Measurements from ENCODE around the gene SDHA.
"Not testable (repeated sequence)": the region's sequence is repeated elsewhere in the genome, so short reads cannot be mapped to it uniquely, and the experiment has no call there.

The SDHA gene

GRCh38 chr5:217494-218456, at the start of gene SDHA, which contains the start of gene CCDC127:
TSS of gene SDHA (plus strand) at chr5:218320. CDS start at chr5:218356, 36 bp downstream.
TSS of gene CCDC127 (minus strand) at chr5:218153. CDS start at chr5:216849, 1,304 bp downstream.
- peak within 1 kb of the TSS; percentile 51 for H3K27ac ChIP-seq (ENCODE audit: low read length)
- not testable (repeated sequence) for H3K9me3 ChIP-seq (ENCODE audit: control insufficient read depth in 1 of 2, low read length in 2 of 2); H3K36me3 ChIP-seq (ENCODE audit: control insufficient read depth in 1 of 2, insufficient read depth in 2 of 2, low read length in 2 of 2); H3K27me3 ChIP-seq (ENCODE audit: low read depth, low read length)
- peak within 1 kb of the TSS; percentile 81 to 96 for H3K4me3 ChIP-seq (ENCODE audit: low read depth in 1 of 2, low read length in 2 of 2)
- peaks cover 0 to 25% of the 10 kb centered on the region in 2 donors for H3K4me1 ChIP-seq (ENCODE audit: control insufficient read depth in 1 of 2, insufficient read depth in 2 of 2, low read length in 2 of 2)

GRCh38 chr5:169071-169727, 48.9 kb upstream of the SDHA start:
- no peaks in the 10 kb centered on the region for H3K36me3 ChIP-seq (ENCODE audit: control insufficient read depth in 1 of 2, insufficient read depth in 2 of 2, low read length in 2 of 2)
- no peaks in the 10 kb centered on the region for H3K27me3 ChIP-seq (ENCODE audit: low read depth, low read length)
- no peak overlapping the region for H3K4me3 ChIP-seq (ENCODE audit: low read depth in 1 of 2, low read length in 2 of 2)
- no peak overlapping the region for H3K27ac ChIP-seq (ENCODE audit: low read length)
- H3K9me3 ChIP-seq (ENCODE audit: control insufficient read depth in 1 of 2, low read length in 2 of 2) = no peaks in the 10 kb centered on the region
- H3K4me1 ChIP-seq (ENCODE audit: control insufficient read depth in 1 of 2, insufficient read depth in 2 of 2, low read length in 2 of 2) = peaks cover 0 to 4% of the 10 kb centered on the region in 2 donors

- Histone ChIP-seq H3K36me3 (ENCODE audit: control insufficient read depth in 1 of 2, insufficient read depth in 2 of 2, low read length in 2 of 2) (no peaks in the 10 kb centered on the region), H3K4me3 (ENCODE audit: low read depth in 1 of 2, low read length in 2 of 2) (no peak overlapping the region), H3K27me3 (ENCODE audit: low read depth, low read length) (no peaks in the 10 kb centered on the region), H3K9me3 (ENCODE audit: control insufficient read depth in 1 of 2, low read length in 2 of 2) (no peaks in the 10 kb centered on the region), H3K4me1 (ENCODE audit: control insufficient read depth in 1 of 2, insufficient read depth in 2 of 2, low read length in 2 of 2) (peaks cover 0 to 4% of the 10 kb centered on the region in 2 donors), H3K27ac (ENCODE audit: low read length) (no peak overlapping the region)
Observed at GRCh38 chr5:169728-170094, 48.4 kb upstream of the SDHA start.

GRCh38 chr5:170971-171800, 46.9 kb upstream of the SDHA start:
- Histone ChIP-seq H3K27ac (ENCODE audit: low read length) (no peak overlapping the region), H3K9me3 (ENCODE audit: control insufficient read depth in 1 of 2, low read length in 2 of 2) (no peaks in the 10 kb centered on the region), H3K4me3 (ENCODE audit: low read depth in 1 of 2, low read length in 2 of 2) (no peak overlapping the region), H3K4me1 (ENCODE audit: control insufficient read depth in 1 of 2, insufficient read depth in 2 of 2, low read length in 2 of 2) (peaks cover 0 to 4% of the 10 kb centered on the region in 2 donors), H3K36me3 (ENCODE audit: control insufficient read depth in 1 of 2, insufficient read depth in 2 of 2, low read length in 2 of 2) (no peaks in the 10 kb centered on the region), H3K27me3 (ENCODE audit: low read depth, low read length) (no peaks in the 10 kb centered on the region)

GRCh38 chr5:171801-172331, 46.3 kb upstream of the SDHA start:
- Histone ChIP-seq H3K36me3 (ENCODE audit: control insufficient read depth in 1 of 2, insufficient read depth in 2 of 2, low read length in 2 of 2) (no peaks in the 10 kb centered on the region), H3K27ac (ENCODE audit: low read length) (no peak overlapping the region), H3K4me3 (ENCODE audit: low read depth in 1 of 2, low read length in 2 of 2) (no peak overlapping the region), H3K4me1 (ENCODE audit: control insufficient read depth in 1 of 2, insufficient read depth in 2 of 2, low read length in 2 of 2) (peaks cover 0 to 4% of the 10 kb centered on the region in 2 donors), H3K9me3 (ENCODE audit: control insufficient read depth in 1 of 2, low read length in 2 of 2) (no peaks in the 10 kb centered on the region), H3K27me3 (ENCODE audit: low read depth, low read length) (no peaks in the 10 kb centered on the region)

GRCh38 chr5:172421-172820, 45.7 kb upstream of the SDHA start:
- Histone ChIP-seq H3K27me3 (ENCODE audit: low read depth, low read length) (no peaks in the 10 kb centered on the region), H3K4me1 (ENCODE audit: control insufficient read depth in 1 of 2, insufficient read depth in 2 of 2, low read length in 2 of 2) (peaks cover 0 to 4% of the 10 kb centered on the region in 2 donors), H3K9me3 (ENCODE audit: control insufficient read depth in 1 of 2, low read length in 2 of 2) (no peaks in the 10 kb centered on the region), H3K27ac (ENCODE audit: low read length) (no peak overlapping the region), H3K4me3 (ENCODE audit: low read depth in 1 of 2, low read length in 2 of 2) (no peak overlapping the region), H3K36me3 (ENCODE audit: control insufficient read depth in 1 of 2, insufficient read depth in 2 of 2, low read length in 2 of 2) (no peaks in the 10 kb centered on the region)

- Histone ChIP-seq H3K4me1 (ENCODE audit: control insufficient read depth in 1 of 2, insufficient read depth in 2 of 2, low read length in 2 of 2) (peaks cover 0 to 4% of the 10 kb centered on the region in 2 donors), H3K27me3 (ENCODE audit: low read depth, low read length) (no peaks in the 10 kb centered on the region), H3K4me3 (ENCODE audit: low read depth in 1 of 2, low read length in 2 of 2) (no peak overlapping the region), H3K9me3 (ENCODE audit: control insufficient read depth in 1 of 2, low read length in 2 of 2) (no peaks in the 10 kb centered on the region), H3K27ac (ENCODE audit: low read length) (no peak overlapping the region), H3K36me3 (ENCODE audit: control insufficient read depth in 1 of 2, insufficient read depth in 2 of 2, low read length in 2 of 2) (no peaks in the 10 kb centered on the region)
Observed at GRCh38 chr5:172841-173251, 45.3 kb upstream of the SDHA start.

GRCh38 chr5:173392-174290, 44.5 kb upstream of the SDHA start:
- Histone ChIP-seq H3K9me3 (ENCODE audit: control insufficient read depth in 1 of 2, low read length in 2 of 2) (no peaks in the 10 kb centered on the region), H3K27ac (ENCODE audit: low read length) (no peak overlapping the region), H3K27me3 (ENCODE audit: low read depth, low read length) (no peaks in the 10 kb centered on the region), H3K4me1 (ENCODE audit: control insufficient read depth in 1 of 2, insufficient read depth in 2 of 2, low read length in 2 of 2) (no peaks in the 10 kb centered on the region), H3K4me3 (ENCODE audit: low read depth in 1 of 2, low read length in 2 of 2) (no peak overlapping the region), H3K36me3 (ENCODE audit: control insufficient read depth in 1 of 2, insufficient read depth in 2 of 2, low read length in 2 of 2) (no peaks in the 10 kb centered on the region)

- H3K9me3 ChIP-seq (ENCODE audit: control insufficient read depth in 1 of 2, low read length in 2 of 2) = no peaks in the 10 kb centered on the region
- no peaks in the 10 kb centered on the region for H3K4me1 ChIP-seq (ENCODE audit: control insufficient read depth in 1 of 2, insufficient read depth in 2 of 2, low read length in 2 of 2)
- H3K4me3 ChIP-seq (ENCODE audit: low read depth in 1 of 2, low read length in 2 of 2) = no peak overlapping the region
- H3K36me3 ChIP-seq (ENCODE audit: control insufficient read depth in 1 of 2, insufficient read depth in 2 of 2, low read length in 2 of 2) = no peaks in the 10 kb centered on the region
- H3K27ac ChIP-seq (ENCODE audit: low read length) = no peak overlapping the region
- H3K27me3 ChIP-seq (ENCODE audit: low read depth, low read length) = no peaks in the 10 kb centered on the region
Observed at GRCh38 chr5:174291-174600, 43.9 kb upstream of the SDHA start.

GRCh38 chr5:174876-175465, 43.1 kb upstream of the SDHA start:
- no peak overlapping the region for H3K27ac ChIP-seq (ENCODE audit: low read length)

More at GRCh38 chr5:174876-175465, 43.1 kb upstream of the SDHA start:
- H3K4me1 ChIP-seq (ENCODE audit: control insufficient read depth in 1 of 2, insufficient read depth in 2 of 2, low read length in 2 of 2) = no peaks in the 10 kb centered on the region
- no peaks in the 10 kb centered on the region for H3K9me3 ChIP-seq (ENCODE audit: control insufficient read depth in 1 of 2, low read length in 2 of 2)
- H3K4me3 ChIP-seq (ENCODE audit: low read depth in 1 of 2, low read length in 2 of 2) = no peak overlapping the region
- H3K36me3 ChIP-seq (ENCODE audit: control insufficient read depth in 1 of 2, insufficient read depth in 2 of 2, low read length in 2 of 2) = no peaks in the 10 kb centered on the region
- H3K27me3 ChIP-seq (ENCODE audit: low read depth, low read length) = no peaks in the 10 kb centered on the region

Measured in muscle layer of duodenum (tissue), 2 donors.